ENCODE data around the gene CCDC57.

The CCDC57 gene

DNA sequence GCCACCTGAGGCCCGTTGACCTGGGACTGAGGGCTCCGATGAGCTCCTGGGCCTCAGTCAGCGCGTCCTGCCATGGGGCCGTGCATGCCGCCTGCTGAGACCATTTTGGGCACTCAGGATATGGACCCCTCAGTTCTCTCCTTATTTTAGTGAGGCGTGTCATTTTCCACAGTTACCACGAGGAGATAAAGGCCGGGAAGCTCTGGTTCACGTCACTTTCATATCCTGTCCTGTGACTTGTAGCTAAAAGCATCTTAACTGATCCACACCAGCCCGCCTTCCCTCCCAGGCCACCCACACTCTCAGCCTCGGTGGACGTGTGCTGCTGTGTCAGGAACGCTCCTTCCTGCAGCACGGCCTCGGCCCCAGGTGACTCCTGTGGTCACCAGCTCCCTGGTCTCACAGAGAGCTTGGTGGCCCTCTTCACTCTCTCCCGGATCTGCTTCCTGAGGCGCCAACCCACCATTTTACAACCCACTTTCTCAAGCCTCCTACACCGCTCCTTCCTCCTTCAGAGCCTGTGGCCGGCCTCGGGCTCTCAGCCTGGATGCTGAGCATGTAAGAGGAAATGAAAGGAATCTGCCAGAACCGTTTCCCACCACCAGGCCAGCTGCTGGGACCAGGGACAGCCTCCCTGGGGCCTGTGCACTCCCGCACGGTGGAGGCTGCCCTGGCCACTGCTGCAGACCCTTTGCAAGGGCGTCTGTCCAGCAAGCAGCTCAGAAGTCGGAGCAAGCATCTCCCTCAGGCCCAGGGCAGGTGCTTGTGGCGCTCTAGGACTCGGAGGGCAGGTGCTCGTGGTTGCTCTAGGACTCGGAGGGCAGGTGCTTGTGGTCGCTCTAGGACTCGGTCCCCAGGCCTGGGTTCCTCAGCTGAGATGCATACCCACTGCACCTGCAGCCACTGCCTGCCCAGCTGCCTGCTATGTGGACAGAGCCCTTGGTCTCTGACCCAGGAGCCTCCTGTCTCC lies 90.7 kb downstream of the CCDC57 start:
- DNase-seq (ENCODE audit: low read depth) = no peak

DNA sequence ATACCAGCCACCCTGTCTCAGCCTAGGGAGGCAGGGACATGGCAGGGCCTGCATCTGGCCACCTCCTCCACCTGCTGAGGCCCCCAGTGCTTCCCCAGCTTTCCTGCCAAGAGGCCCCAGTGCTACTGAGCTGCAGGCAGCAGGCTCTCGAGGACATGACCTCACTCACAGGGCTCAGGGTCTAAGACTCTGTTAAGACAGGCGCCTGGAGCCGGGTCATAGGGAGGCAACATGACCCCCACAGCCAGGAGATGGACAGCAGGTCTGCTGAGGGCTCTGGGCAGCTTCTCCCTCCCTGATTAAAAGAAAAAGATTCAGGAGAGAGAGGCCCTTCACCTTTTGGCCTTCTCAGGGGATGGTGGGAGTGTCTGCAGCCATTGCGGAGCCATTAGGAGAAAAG lies 91.4 kb downstream of the CCDC57 start:
- DNase-seq (ENCODE audit: low read depth) = no peak

DNA sequence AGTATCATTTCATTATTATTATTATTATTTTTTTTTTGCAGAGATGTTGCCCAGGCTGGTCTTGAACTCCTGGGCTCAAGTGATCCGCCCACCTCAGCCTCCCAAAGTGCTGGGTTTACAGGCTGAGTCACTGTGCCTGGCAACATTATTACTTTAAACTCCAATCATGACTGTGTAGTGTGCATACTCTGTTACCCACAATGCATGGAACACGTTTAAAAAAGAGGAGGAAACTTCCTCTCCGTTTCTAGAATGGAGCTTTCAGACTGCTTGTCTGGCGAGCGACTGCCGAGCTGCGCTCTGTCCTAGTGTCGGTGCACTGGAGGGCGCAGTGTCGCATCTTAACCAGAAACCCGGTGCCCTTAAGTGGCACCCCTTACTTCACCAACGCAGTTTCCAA lies 92.5 kb downstream of the CCDC57 start:
- DNase-seq (ENCODE audit: low read depth) = no peak

DNA sequence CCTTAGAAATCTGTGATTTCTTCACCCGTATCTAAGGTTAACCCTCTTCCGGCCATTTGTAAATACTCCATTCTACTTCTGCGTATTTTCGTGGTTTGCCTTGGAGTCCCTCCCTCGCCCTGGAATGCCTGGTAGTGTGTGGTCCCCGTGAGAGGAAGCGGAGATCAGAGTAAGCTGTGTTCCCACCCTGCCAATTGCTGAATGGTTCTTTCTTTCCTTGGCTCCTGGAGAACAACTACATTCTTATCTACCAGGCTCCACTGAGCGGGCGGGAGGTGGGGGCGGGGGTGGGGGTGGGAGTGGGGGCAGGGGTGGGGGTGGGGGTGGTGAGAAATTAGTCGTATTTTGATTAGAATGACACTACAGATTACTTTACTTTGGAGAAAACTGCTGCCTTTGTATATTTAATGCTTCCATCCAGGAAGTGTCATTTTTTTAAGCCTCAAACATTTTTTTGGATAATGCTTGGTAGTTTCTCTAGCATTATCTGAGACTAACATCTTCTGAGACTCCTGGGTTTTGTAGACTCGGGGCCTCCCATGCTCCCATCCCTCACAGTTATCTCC lies 93.7 kb downstream of the CCDC57 start:
- DNase-seq (ENCODE audit: low read depth) = no peak

DNA sequence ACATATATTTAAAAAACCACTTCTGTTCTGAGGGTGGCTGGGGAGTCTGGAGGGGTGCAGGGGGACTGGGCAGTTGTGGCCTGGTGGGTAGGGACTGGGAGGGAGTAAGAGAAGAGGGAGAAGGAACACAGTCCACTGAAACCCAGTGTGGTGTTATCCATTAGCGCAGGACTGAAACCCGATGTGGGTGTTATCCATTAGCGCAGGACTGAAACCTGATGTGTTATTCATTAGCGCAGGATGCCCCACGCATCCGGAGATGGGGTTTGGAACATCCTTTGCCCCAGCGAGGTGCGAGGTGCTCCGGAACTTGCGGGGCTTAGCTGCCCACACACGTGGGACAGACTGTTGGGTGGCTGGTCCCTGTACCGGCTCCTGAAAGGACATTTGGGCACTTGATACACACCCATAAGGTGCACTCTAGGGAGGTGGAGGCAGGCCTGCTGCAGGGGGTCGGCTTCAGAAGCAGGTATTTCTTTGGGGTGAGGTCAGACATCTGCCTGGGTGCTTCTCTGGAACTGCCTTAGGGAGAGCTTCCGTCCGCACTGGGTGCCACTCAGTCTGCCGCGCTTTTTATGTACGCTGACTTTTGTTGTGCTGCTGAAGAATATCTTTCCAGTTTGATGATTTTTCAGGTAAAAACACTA lies 94.4 kb downstream of the CCDC57 start:
- no peak for DNase-seq (ENCODE audit: low read depth)

DNA sequence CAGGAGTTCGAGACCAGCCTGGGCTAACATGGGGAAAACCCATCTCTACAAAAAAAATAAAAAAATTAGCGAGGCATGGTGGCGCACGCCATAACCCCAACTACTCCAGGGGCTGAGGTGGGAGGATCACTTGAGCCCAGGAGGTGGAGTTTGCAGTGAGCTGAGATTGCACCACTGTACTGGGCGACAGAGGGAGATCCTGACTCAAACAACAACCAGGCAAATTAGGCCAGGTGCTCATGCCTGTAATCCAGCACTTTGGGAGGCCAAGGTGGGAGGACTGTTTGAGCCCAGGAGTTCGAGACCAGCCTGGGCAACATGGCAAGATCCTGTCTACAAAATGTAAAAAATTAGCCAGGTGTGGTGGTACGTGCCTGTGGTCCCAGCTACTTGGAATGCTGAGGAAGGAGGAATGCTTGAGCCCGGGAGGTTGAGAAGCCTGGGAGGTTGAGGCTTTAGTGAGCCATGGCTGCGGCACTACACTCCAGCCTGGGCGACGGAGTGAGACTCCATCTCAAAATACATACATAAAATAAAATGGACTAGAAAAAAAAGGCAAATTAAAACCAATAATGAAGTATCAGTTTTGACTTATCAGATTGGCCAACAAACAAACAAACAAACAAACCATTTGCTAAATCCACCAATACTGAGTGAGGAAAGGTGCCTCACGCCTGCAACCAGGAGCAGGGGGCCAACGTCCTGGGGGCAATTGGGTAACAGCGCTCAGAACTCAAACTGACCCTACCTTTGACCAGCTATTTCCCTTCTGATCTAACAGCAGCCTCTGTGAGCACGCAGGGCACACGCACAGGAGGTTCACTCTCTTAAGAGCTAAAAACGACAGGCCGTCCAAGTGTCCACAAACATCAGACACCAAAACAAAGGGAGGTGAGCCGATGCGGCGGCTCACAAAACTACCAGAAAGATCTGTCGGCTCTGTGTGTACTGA lies 95.2 kb downstream of the CCDC57 start:
- no peak for DNase-seq (ENCODE audit: low read depth)

DNA sequence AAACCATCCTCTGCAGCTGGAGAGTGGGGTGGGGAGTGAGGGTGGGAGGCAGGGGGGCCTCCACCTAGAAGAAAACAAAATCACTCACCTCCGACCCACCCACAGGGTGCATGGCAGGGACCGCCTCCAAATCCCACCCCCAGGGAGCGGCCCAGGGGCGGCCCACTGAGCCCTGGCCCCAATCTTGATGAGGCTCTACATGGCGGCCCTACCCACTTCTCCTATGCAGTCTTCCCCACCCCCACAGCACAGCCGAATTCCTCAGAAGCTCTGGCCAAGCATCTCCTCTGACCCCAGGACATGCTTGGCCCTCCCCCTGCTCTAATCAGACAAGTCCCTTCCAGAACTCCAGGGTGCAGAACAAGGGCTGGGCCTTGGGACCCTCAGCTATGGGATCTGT lies 96.4 kb downstream of the CCDC57 start:
- no peak for DNase-seq (ENCODE audit: low read depth)

DNA sequence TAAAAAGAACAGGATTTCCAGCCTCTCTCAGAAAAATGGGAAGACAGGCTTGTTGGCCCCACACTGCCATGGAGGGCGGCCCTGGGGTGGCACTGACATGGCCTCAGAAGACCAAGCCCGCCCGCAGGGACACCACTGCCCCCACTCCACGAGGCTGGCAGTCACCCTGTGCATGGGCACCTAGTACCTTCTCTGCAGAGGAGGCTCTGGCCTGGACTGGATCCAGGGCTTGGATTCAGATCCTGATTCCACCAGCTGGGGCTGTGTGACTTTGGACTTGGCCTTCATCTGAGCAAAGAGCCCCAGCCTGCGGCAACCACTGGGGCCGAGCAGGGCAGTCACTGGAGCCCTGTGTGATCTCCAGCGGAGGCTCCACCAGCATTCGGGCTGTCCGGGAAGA lies 97.8 kb downstream of the CCDC57 start:
- no peak for DNase-seq (ENCODE audit: low read depth)

DNA sequence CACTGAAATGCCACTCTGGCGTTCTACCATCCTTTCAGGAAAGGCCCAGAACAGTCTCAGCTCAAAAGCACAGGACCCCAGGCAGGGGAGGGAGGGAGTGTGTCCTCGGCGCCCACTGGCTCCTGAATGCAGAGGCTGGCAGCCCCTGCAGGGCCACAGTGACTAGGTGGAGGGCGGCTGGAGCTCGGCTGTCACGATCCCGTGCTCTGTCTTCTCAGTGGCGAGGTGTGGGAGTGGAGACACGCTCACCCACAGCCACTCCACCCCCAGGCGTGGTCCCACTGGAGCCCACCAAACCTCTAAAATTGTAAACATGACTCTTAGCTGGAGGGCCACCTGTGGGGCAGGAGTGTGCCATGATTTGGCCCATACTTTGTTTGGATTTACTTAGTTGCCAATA lies 98.2 kb downstream of the CCDC57 start:
- no peak for DNase-seq (ENCODE audit: low read depth)

DNA sequence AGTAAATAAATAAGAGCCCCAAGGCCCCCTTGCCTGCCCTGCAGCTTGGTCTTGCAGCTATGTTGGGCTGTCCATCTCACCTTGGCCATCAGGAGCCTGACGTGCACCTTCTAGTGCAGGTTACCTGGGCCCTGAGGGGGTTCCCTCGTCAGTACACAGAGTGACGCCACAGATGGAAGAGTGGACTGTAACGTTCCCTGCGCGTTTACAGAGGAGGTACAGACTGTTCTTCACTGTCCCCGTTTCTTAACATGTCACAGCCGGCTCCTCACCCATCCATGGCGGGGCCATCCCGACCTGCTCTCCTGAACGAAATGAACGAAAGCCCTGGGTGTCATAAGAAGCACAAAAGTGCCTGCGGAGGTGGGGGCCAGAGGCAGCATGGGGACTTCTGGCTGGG lies 98.7 kb downstream of the CCDC57 start:
- DNase-seq (ENCODE audit: low read depth) = no peak

DNA sequence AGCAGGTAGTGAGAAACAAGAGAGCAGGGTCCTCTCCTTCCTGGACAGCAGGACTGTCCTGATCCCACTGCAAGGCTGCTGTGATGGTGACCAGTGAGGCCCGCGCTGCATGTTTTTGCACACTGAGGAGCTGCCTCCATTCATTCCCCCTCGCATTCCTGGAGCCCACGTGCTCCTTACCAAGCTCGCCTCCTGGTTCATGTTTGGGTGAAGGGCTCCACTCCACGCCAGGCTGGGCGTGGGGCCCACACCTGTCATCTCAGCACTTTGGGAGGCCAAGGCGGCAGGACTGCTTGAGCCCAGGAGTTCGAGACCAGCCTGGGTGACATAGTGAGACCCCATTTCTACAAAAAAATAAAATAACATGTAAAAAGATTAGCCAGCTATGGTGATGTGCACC lies 99.2 kb downstream of the CCDC57 start:
- no peak for DNase-seq (ENCODE audit: low read depth)

DNA sequence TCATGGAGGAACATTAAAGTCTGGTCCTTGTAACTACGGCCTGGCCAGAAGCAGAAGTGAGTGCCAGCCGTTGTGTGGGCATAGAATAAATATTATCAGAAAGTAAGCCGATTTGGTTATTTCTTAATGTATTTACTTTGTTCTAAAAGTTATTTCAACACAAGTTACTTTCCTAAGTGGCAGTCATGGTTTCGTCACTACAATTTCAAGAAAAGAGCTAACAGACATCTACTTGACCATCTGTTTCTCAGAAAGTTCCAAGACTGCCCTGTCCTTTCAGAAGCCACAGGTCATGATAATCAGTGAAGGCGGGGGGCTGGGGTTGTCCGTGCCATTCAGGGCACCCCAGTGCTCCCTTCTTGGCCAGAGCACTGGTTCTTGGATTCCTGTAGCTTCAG lies 99.7 kb downstream of the CCDC57 start:
- DNase-seq (ENCODE audit: low read depth) = no peak

DNA sequence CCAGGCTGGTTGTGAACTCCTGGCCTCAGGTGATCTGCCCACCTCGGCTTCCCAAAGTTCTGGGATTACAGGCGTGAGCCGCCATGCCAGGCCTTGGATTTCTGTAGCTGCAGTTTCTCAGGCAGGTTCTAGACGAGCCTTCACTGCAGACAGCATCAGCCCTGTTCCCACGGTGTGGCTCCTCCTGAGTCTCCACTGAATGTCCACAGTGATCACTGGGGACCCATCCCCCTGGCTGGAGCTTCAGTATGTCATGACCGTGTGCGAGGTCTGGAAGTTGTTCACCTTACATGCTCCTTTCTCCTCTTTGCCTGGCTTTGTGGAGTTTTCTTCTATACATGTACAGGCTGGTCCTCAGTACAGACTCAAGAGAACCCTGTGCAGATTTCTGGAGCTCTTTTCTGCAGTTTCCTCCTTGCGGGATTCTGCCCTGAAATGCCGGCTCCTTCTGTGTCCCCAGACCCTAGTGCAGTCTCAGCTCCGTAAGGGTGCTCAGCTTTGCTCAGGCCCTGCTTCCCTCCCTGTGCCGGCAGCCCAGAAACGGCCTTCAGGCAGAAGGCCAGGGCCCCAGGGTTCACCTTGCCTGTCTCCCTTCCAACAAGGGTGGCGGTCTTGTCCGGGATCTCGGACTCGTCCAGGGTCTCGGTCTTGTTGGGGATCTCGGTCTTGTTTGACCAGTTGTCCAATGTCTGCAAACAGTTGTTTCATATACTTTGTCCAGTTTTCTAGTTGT lies 100.3 kb downstream of the CCDC57 start:
- no peak for DNase-seq (ENCODE audit: low read depth)

DNA sequence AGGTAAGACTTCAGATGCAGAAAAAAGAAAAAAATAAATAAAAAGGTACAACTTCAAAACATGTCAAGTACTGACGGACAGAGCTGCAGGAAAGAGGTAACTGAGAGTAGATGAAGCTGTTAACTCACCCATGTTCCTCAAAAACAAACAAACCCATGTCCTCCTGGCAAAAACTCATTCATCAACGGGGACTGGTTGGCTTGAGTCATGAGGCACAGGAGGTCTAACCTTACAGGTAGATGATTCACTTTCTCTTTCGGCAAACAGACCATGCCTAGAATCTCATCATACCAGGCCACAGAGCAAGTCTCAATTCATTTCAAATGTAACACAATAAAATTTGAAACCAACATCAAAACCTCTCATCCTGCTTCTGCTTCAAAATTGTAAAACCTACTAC lies 102.3 kb downstream of the CCDC57 start:
- DNase-seq (ENCODE audit: low read depth) = no peak

DNA sequence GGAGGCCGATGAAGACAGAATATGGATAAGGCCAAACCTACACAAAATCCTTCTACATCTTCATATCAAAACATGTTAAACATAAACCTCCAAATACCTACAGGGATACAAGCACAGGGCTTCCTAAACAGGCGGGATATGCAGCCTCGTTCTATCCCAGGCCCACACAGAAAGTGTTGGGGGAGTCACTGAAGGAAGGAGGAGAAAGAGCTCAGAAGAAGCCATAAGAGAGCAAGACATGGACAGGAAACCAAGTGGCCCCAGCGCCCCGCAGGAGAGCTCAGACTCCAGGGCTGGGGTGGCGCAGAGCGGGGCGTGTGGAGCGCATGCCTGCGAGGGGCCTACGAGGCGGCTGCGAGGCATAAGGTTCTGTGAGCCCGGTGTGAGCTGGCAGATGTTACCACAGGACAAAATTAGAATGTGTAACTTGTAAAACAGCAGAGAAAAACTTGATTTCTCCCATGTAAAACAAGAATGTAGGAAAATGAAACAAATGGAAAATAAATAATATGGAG lies 103.6 kb downstream of the CCDC57 start:
- DNase-seq (ENCODE audit: low read depth) = no peak

DNA sequence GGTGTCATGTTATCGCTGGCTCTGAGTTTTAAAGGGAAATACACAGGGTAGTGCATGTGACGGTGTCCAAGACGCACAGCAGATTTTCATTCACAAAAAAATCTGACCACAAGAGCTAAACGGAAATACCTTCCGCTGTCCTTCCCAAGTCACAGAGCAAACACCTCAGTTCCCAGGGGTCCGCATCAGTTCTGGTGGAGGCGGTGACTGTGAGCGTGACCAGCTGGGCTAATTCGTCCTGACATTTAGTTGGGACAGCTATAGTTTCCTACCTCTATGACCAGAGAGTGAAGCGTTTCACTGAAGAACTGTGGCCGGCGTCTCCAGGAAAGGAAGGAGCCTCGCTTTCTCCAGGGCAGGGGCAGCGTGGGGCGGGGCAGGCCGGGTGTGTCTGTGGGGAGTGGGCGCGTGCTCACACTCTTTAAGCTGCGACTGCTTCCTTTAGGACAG lies 104.1 kb downstream of the CCDC57 start:
- no peak for DNase-seq (ENCODE audit: low read depth)

DNA sequence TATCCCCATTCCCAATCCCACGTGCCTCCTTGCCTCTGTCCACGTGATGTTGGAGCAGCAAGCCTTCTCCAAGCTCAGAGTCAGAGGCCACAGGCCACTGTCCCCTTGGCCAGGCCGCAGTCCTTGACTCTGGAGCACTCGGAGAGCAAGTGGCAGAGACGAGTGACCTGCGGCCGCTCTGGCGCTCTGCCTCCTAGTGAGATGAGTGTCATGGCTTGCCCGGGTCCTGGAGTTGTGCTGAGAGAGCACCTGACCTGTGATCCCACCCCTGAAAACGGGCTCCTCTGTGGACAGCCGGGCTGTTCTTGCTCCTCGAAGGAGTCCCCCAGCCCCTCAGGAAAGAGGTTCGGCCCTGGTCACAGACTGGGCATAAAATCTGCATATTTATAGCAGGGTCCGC lies 104.6 kb downstream of the CCDC57 start:
- no peak for DNase-seq (ENCODE audit: low read depth)

DNA sequence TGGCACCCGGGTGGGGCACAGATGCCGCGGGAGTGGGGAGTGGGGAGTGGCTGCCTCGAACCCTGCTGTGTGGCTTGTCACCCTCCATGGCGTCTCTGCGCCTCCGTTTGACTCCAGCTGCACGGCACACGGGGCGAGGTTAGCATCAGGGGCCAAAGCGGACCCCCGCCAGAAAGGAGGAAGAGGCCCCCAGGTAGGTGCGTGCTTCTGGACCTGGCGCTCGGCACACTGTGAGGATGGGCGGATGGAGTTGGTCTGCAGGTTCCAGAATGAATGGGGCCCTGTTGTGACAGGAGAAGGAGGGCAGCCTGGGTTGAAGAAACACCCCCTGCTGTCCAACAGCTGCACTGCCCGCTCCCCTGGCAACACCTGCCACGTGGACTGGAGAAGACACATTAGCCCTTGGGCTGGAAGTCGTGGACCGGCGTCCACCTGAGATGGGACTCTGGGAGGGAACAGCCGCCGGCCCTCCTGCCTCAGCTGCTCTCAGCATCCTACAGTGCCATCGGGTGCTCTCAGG lies 105.2 kb downstream of the CCDC57 start:
- DNase-seq (ENCODE audit: low read depth) = no peak

DNA sequence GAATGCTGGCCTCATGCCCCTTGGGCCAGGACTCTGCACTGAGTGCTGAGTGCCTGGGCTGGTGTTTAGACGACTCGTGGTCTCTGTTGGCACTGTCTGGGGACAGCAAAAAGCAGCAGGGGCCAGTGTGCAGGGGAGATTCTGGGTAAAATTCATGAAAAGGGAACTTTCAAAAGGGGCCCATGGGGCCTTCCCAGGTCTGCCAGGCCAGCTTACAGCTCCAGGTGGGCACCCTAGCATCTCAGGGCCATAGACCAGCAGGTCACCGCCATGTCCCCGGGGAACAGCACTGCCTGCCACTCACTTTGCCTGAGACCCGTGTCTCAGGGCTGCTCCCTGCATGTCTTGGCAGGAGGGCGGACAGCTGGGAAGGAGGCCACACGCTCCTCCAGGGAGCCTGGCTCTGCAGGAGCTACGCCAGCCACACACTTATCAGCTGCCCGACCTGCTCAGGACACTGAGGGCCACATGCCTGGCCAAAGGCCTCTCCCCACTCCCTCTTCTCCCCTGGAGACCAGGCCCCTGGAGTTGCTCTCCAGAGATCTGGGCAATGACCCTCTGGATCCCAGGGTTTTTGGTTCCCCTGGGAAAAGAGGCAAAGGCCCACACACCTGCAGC lies 105.8 kb downstream of the CCDC57 start:
- no peak for DNase-seq (ENCODE audit: low read depth)

All from activated T-cell treated with anti-CD3 and anti-CD28 coated beads for 48 hours (primary cell).